LNCaP clone FGC (cell line): ENCODE results near the gene PPIL6.

Source experiments
- DNase-seq: peaks from one replicate; pipeline ENCODE4 v3.0.0-alpha.2; 2011; ENCODE audit warnings: low read depth
- H3K4me3 ChIP-seq: 2 replicates; pipeline ENCODE4 v1.5.1; 2011; ENCODE audit warnings: mild to moderate bottlenecking, low read depth, low read length, control low read depth
- CTCF ChIP-seq: IDR thresholded peaks from 2 replicates; pipeline ENCODE4 v1.5.1; 2012; ENCODE audit warnings: mild to moderate bottlenecking; ENCODE audit not compliant: control insufficient read depth, insufficient read depth; ENCODE audit errors: extremely low read depth

Gene PPIL6

GRCh38 chr6:109388265-109388664, 52.2 kb downstream of the PPIL6 start:
- no peak for TF ChIP-seq CTCF
- DNase-seq: no peak
- no peak overlapping the region for H3K4me3 ChIP-seq

- TF ChIP-seq CTCF: no peak
- peak overlapping the region; percentile 89 for H3K4me3 ChIP-seq
- no peak for DNase-seq
These were observed 56.9 kb downstream of the PPIL6 start for GRCh38 chr6:109383438-109383940.

GRCh38 chr6:109382576-109383437, 57.6 kb downstream of the PPIL6 start:
- DNase-seq: peak; percentile 87
- peak; percentile 65 for TF ChIP-seq CTCF
- peak overlapping the region; percentile 89 for H3K4me3 ChIP-seq

GRCh38 chr6:109381747-109382575, 58.5 kb downstream of the PPIL6 start, which contains the start of gene CD164:
Gene CD164 (minus strand): TSS chr6:109382467. CDS start chr6:109382378, 89 bp downstream.
- no peak for DNase-seq
- no peak for TF ChIP-seq CTCF
- H3K4me3 ChIP-seq: peak within 1 kb of the TSS; percentile 89

GRCh38 chr6:109381061-109381746, 59.2 kb downstream of the PPIL6 start:
- H3K4me3 ChIP-seq: peak overlapping the region; percentile 89
- TF ChIP-seq CTCF: no peak
- DNase-seq: no peak

GRCh38 chr6:109379711-109380110, 60.7 kb downstream of the PPIL6 start:
- DNase-seq: no peak
- H3K4me3 ChIP-seq: peak overlapping the region; percentile 89
- no peak for TF ChIP-seq CTCF
